ENCODE data around the gene TSC22D1.

- TF ChIP-seq JUND (IDR thresholded peaks at IDR 0.05) (no peak), CTCF (IDR thresholded peaks at IDR 0.05; ENCODE audit: low read depth, low read length, missing input control) (no peak), EGR1 (IDR thresholded peaks at IDR 0.05; ENCODE audit: low read depth in 2 of 2) (no peak), RXRA (IDR thresholded peaks at IDR 0.05) (no peak), SP1 (IDR thresholded peaks at IDR 0.05) (no peak), TAF1 (conservative IDR thresholded peaks at IDR 0.05) (no peak)
These were observed 43.9 kb upstream of the TSC22D1 start for GRCh38 chr13:44620057-44620456.
